AG09309 (cell line): ENCODE measurements around the gene EDN2.

Source experiments
- DNase-seq: peaks from one replicate; pipeline ENCODE4 v3.0.0-alpha.2; 2010; ENCODE audit warnings: low read depth
- H3K4me3 ChIP-seq: 2 replicates; pipeline ENCODE4 v1.5.1; 2011; ENCODE audit warnings: mild to moderate bottlenecking, low read depth, low read length, moderate library complexity; ENCODE audit not compliant: control insufficient read depth
- TF ChIP-seq, protein P1 (sequence below): IDR thresholded peaks from 2 replicates; pipeline ENCODE4 v1.5.1; 2011; ENCODE audit warnings: mild to moderate bottlenecking, low read depth, low read length, inconsistent platforms; ENCODE audit not compliant: insufficient read depth, control insufficient read depth; ENCODE audit errors: missing control alignments

EDN2 gene

DNA sequence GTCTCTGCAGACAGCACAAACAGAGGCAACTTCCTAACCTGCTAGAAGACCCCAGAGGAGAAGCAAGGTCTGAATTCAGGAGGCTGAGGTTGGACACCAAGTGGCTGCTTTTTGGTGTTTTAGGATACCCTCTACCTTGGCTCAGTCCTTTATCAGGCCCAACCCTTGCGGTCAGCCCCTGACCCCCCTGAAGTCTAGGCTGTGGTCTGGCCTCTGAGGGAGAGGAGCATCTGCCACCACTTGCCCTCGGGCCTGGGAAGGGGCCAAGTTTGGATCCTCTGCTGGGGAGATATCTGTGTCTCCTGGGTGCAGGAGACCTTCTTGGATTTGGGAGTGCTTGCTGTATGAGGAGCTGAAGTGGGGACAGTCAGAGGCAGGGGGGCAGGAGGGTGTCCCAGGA lies 21.0 kb downstream of the EDN2 start:
- DNase-seq: no peak
- TF ChIP-seq, protein P1, sequence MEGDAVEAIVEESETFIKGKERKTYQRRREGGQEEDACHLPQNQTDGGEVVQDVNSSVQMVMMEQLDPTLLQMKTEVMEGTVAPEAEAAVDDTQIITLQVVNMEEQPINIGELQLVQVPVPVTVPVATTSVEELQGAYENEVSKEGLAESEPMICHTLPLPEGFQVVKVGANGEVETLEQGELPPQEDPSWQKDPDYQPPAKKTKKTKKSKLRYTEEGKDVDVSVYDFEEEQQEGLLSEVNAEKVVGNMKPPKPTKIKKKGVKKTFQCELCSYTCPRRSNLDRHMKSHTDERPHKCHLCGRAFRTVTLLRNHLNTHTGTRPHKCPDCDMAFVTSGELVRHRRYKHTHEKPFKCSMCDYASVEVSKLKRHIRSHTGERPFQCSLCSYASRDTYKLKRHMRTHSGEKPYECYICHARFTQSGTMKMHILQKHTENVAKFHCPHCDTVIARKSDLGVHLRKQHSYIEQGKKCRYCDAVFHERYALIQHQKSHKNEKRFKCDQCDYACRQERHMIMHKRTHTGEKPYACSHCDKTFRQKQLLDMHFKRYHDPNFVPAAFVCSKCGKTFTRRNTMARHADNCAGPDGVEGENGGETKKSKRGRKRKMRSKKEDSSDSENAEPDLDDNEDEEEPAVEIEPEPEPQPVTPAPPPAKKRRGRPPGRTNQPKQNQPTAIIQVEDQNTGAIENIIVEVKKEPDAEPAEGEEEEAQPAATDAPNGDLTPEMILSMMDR: no peak
- no peak overlapping the region for H3K4me3 ChIP-seq

DNA sequence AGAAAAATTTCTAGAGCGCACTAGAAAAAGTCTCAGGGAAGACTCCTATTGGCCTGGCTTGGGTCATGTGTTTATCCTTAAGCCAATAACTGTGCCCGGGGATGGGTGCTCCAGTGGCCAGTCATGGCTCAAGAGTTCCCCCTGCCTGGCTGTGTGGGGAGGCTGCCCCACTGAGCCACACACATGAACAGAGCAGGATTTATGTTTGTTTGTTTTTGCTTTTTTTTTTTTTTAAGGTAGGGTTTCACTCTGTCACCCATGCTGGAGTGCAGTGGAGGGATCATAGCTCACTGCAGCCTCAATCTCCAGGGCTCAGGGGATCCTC lies 21.8 kb downstream of the EDN2 start:
- DNase-seq: no peak
- H3K4me3 ChIP-seq: no peak overlapping the region
- TF ChIP-seq, protein P1: no peak

DNA sequence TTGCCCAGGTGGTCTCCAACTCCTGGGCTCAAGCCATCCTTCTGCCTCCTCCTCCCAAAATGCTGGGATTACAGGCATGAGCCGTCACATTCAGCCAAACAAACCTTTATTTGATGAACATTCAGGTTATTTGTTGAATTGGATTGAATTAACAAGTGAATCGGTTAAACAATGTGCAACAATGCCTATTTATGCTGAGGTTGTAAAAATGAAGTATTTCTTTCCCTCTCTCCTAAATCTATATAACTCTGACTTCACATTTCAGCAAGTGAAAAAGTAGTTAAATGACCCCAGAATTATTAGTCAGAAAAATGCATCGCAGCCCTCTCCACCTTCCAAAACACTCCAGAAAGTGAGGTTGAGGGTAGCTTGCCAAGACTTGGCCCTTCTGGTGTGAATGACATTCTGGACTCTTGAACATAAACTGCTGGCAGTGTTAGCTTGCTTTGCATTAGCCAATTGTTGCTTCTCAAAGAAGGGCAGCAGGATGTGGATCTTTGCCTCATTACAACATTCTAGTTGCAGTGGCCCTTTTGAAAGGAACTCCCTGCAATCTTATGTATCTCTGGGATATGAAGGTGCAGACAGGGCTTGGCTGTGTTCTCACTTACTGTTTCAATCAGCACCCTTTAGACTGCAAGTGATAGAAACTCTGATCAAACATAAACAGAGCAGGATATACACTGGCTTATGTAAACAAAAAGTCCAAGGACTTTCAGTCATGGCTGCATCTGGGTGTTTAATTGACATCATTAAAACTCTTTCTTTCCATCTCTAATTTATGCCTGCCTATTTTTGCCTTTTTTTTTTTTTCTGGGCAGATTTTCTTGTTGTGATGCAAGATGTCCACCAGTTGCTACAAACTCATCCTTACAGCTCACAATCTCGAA lies 22.4 kb downstream of the EDN2 start:
- no peak for DNase-seq
- TF ChIP-seq, protein P1: no peak
- H3K4me3 ChIP-seq: no peak overlapping the region

DNA sequence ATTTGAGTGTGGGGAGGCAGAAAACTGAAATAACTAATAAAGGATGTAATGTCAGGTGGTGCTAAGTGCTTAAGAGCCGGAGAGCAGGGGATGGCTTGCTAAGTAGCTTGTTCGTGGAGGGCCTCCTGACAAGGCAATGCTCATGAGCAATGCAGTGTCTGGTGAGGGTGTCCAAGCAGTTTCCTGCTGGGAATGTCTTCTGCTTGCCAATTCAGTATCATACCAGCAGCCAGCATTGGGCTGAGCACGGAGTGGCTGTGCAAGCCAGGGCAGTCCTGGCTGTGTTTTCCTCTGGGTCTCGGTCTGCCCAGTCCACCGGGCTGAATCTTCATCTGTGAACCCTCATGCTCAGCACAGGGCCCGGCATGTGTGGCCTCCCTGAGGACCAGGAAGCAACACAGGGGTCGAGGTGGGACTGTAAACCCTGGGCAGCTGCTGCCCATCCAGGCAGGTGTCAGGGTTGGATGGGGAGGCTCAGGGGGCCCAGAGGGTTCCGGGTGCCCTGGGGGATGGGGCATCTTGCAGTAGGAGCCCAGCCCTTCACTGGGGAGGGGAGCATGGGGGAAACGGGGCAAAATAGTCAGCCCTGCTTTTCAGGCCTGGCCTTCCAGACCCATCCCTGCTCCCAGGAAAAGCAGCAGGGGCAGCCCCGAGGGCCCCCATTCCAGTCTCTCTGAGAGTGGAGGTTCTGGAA lies 27.5 kb downstream of the EDN2 start:
- DNase-seq: no peak
- no peak overlapping the region for H3K4me3 ChIP-seq
- TF ChIP-seq, protein P1: no peak

DNA sequence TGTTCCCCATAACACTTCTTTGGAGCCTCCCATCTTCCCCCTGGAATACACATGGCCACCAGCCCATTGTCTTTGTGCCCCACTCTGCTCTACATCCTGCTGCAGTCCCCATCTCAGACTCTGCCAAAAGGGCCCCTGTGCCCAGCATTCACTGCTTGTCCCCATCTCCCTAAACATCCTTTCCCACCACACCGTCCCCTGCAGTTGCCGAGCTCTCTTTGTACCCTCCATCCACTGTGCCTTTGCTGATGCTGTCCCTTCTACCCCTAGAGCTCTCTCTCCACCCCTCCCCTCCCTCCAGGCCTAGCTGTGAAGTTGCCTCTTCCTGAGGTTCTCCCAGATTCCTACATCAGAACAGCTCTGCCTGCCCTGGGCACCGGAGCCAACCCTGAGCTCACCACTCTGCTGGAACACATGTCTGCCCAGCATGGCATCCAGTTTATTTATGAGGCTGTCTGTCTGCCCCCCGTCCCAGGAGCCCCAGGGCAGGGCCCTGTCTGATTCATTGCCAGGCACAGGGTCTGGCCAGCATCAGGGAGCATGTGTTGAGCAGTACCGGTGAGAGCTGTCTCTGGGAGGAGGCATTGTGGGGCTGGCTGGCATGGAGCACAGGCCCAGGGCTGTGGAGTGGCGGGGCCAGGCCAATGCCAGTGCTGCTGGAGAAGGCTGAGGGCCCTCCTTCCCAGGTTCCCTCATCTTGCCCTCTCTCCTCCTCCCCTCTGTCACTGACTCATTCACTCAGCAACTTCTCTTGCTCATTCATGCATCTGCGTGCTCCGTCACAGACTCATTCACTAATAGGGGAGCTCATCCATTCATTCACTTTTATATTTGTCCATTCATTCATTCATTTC lies 28.8 kb downstream of the EDN2 start:
- TF ChIP-seq, protein P1: no peak
- no peak for DNase-seq
- no peak overlapping the region for H3K4me3 ChIP-seq

DNA sequence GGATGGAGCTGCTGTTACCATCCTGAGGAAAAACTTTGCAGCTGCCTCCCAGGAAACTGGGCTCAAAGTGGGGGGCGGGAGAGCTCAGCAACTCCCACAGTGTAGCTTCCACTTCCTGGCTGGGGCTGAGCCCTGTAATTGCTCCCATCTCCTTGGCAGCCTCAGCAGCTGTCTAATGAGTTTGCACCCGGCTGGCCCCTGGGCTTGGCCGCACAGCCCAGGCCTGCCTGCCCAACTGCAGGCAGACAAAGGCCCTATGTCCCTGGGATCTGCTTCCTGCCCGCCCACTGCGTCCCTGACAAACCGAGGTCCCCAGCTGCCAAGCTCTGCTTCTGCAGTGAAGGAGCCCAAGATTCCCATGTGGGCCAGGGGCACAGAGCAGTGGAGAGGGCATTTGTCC lies 30.1 kb downstream of the EDN2 start:
- no peak for DNase-seq
- TF ChIP-seq, protein P1: no peak
- no peak overlapping the region for H3K4me3 ChIP-seq
